ENCODE data around the gene PAEP. TPM values are rescaled to one million over a fixed set of nuclear protein-coding genes. Genes with fewer than 3 reads are reported as not detected.

The PAEP gene
- total RNA-seq, 1 experiment from 2014 or later: not detected

DNA sequence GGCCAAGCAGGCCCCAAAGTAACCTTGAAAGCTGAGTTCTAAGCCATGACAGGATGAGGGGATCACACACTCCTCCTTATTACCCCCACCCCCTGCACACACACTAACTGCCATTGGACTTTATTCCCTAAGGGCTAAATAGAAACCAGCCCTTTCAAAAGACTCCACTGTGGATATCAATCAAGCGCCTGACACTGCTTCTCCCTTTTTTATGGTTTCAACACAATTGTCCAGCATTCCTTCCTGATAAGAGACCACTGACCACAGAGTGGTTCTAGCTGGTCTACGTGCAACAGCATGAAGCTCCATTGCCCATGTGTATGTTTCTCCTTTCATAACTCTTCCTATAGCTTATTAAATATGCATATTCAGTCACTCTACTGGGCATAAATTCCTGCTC, 34.7 kb downstream of the PAEP start:
- no TSS peak for BruUV-seq (replicated peaks)
- CTCF ChIA-PET: no interaction called here

DNA sequence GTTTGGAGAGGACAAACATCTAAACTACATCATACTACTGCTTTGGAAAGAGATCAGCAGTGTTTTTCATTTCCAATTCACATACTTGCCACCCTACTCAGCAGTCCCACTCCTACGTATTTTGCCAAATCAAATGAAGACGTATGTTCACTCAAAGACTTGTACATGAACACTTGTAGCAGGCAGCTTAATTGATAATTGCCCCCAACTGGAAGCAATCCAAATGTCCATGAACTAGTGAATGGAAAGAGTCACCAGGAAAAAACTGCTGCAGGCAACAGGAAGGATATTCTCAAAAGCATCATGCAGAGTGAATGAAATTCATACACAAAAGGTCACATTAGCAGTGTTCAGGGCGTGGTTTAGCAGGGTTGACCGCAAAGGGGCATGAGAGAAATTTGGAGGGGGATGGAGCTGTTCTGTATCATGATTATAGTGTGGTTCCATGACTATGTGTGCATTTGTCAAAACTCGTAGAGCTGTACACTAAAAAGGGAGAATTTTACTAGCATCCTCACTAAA, 38.8 kb downstream of the PAEP start:
- POLR2A ChIA-PET: no interaction called here
- Histone ChIP-seq H3K9me3 (ENCODE audit: control insufficient read depth, insufficient read depth, low read depth, low read length) (no peaks in the 10 kb centered on the region), H3K4me3 (ENCODE audit: low read depth in 2 of 2, low read length in 2 of 2) (no peak overlapping the region), H3K27me3 (ENCODE audit: control insufficient read depth, insufficient read depth, low read length) (0 out of 2 replicates have a peak, but pooled peaks cover under 1% of the 10 kb centered on the region), H3K27ac (ENCODE audit: low read length) (no peak overlapping the region), H3K4me1 (ENCODE audit: control insufficient read depth, insufficient read depth, low read length) (no peaks in the 10 kb centered on the region), H3K36me3 (ENCODE audit: control insufficient read depth, insufficient read depth, low read length) (no peaks in the 10 kb centered on the region)
- BruUV-seq (replicated peaks): no TSS peak
- DNase-seq (ENCODE audit: low read depth, low spot score) (no peak), ATAC-seq (no peak)
- CTCF ChIA-PET: no interaction called here
- in situ Hi-C loops (cut with HindIII; ENCODE audit: low pct_unique_long_range_greater_than_20kb, low sequenced_read_pairs): no loop called here
- no peak for TF ChIP-seq POLR2AphosphoS5 (IDR thresholded peaks at IDR 0.05; ENCODE audit: low read depth, low read length)
- TF ChIP-seq CTCF (IDR thresholded peaks at IDR 0.05): no peak
- TF ChIP-seq TCF7L2 (IDR thresholded peaks at IDR 0.05; ENCODE audit: low read depth, low read length): no peak
- no peak for TF ChIP-seq SIN3A (IDR thresholded peaks at IDR 0.05; ENCODE audit: borderline replicate concordance, insufficient read depth, low read depth, low read length)
- no peak for TF ChIP-seq REST (IDR thresholded peaks at IDR 0.05; ENCODE audit: insufficient read depth in 1 of 2, low read depth in 2 of 2, low read length in 1 of 2)
- intact Hi-C loops (cut with micrococcal nuclease; ENCODE audit: unreplicated experiment): no loop called here

More for the DNA sequence above, 34.7 kb downstream of the PAEP start:
- ATAC-seq: no peak
- Histone ChIP-seq H3K4me3 (ENCODE audit: low read depth in 2 of 2, low read length in 2 of 2) (no peak overlapping the region), H3K27me3 (ENCODE audit: control insufficient read depth, insufficient read depth, low read length) (0 out of 2 replicates have a peak, but pooled peaks cover 2% of the 10 kb centered on the region), H3K9me3 (ENCODE audit: control insufficient read depth, insufficient read depth, low read depth, low read length) (no peaks in the 10 kb centered on the region), H3K36me3 (ENCODE audit: control insufficient read depth, insufficient read depth, low read length) (no peaks in the 10 kb centered on the region), H3K4me1 (ENCODE audit: control insufficient read depth, insufficient read depth, low read length) (no peaks in the 10 kb centered on the region), H3K27ac (ENCODE audit: low read length) (no peak overlapping the region)
- intact Hi-C loops (cut with micrococcal nuclease; ENCODE audit: unreplicated experiment) (no loop called here), in situ Hi-C loops (cut with HindIII; ENCODE audit: low pct_unique_long_range_greater_than_20kb, low sequenced_read_pairs) (no loop called here)
- POLR2A ChIA-PET: no interaction called here
- no peak for DNase-seq (ENCODE audit: low read depth, low spot score)
- TF ChIP-seq REST (IDR thresholded peaks at IDR 0.05; ENCODE audit: insufficient read depth in 1 of 2, low read depth in 2 of 2, low read length in 1 of 2): no peak
- no peak for TF ChIP-seq POLR2AphosphoS5 (IDR thresholded peaks at IDR 0.05; ENCODE audit: low read depth, low read length)
- TF ChIP-seq TCF7L2 (IDR thresholded peaks at IDR 0.05; ENCODE audit: low read depth, low read length): no peak
- TF ChIP-seq SIN3A (IDR thresholded peaks at IDR 0.05; ENCODE audit: borderline replicate concordance, insufficient read depth, low read depth, low read length): no peak

All from Panc1 (cell line).